Esophagus muscularis mucosa (tissue), 4 donors: ENCODE results near the gene TTLL3. TPM values are rescaled to one million over a fixed set of nuclear protein-coding genes. Genes with fewer than 3 reads are reported as not detected.
A peak's percentile ranks its signal among the peaks of the same experiment; 100 is the strongest.

ENCODE experiments used
- DNase-seq: peaks from one replicate; pipeline ENCODE4 v3.0.0-alpha.2; 2017; ENCODE audit errors: extremely low spot score
- H3K27ac ChIP-seq, 4 donors: fragments of 200-600 bp; sonication (generic); replicated peaks in 1 of 4; 1 replicate in 3 of 4; 2 replicates in 1 of 4; pipeline ENCODE4 v1.5.1; 2016 to 2019; ENCODE audit warnings: mild to moderate bottlenecking in 1 of 4
- H3K27me3 ChIP-seq, 4 donors: fragments of 200-600 bp; sonication (generic); one replicate each; pipeline versions ENCODE4 v1.5.1 to v1.6.0; 2016 to 2019
- H3K36me3 ChIP-seq, 4 donors: fragments of 200-600 bp; sonication (generic); one replicate each; pipeline ENCODE4 v1.5.1; 2016 to 2019
- H3K4me1 ChIP-seq, 4 donors: fragments of 200-600 bp; sonication (generic); one replicate each; pipeline ENCODE4 v1.5.1; 2016 to 2019
- H3K4me3 ChIP-seq, 4 donors: fragments of 200-600 bp; sonication (generic); 1 replicate in 2 of 4; 2 replicates in 2 of 4; pipeline ENCODE4 v1.5.1; 2016 to 2019; ENCODE audit warnings: mild to moderate bottlenecking in 4 of 4, moderate library complexity in 1 of 4
- H3K9me3 ChIP-seq, 4 donors: fragments of 200-600 bp; sonication (generic); 1 replicate in 3 of 4; 2 replicates in 1 of 4; pipeline ENCODE4 v1.5.1; 2016 to 2019
- EP300 ChIP-seq: sonication (generic); formaldehyde crosslinking; IDR thresholded peaks from one replicate; pipeline ENCODE4 v1.6.1; 2017; ENCODE audit warnings: antibody characterized with exemption
- POLR2A ChIP-seq: fragments of 450-650 bp; IDR thresholded peaks from one replicate; pipeline ENCODE4 v1.6.1; 2017; ENCODE audit warnings: antibody characterized with exemption, moderate library complexity, mild to moderate bottlenecking, low read depth
- POLR2AphosphoS5 ChIP-seq, 2 donors: sonication (generic); formaldehyde crosslinking; IDR thresholded peaks; one replicate each; pipeline ENCODE4 v1.6.1; 2017; ENCODE audit warnings: antibody characterized with exemption in 2 of 2
- WGBS: methylation state at CpG from one replicate; pipeline ENCODE4 v1.1.5; 2018; 5-methylcytosine and 5-hydroxymethylcytosine counted together
- intact Hi-C: fragments of 100-400 bp; cut with DNase I; formaldehyde crosslinking; loops from one replicate; pipeline ENCODE4 v1.15.1; 2023
- total RNA-seq, 4 donors: library from RNA; depleted of rRNA; stranded (reverse); fragments of >200 nt; gene quantifications; one replicate each; pipeline versions ENCODE4 v1.1.0 to v1.2.1, GENCODE V29; 2016
- TF ChIP-seq, protein P1 (sequence below), 3 experiments: fragments of 200-600 bp in 2 of 3; fragments of 450-650 bp in 1 of 3; sonication (generic) in 2 of 3; IDR thresholded peaks; one replicate each; pipeline ENCODE4 v1.5.1; 2017 to 2019; ENCODE audit warnings: antibody characterized with exemption in 3 of 3, mild to moderate bottlenecking in 2 of 3, moderate library complexity in 1 of 3

The TTLL3 gene
- total RNA-seq, 4 donors from 2014 or later: 15.5 to 56.5 (median 25.6) TPM

DNA sequence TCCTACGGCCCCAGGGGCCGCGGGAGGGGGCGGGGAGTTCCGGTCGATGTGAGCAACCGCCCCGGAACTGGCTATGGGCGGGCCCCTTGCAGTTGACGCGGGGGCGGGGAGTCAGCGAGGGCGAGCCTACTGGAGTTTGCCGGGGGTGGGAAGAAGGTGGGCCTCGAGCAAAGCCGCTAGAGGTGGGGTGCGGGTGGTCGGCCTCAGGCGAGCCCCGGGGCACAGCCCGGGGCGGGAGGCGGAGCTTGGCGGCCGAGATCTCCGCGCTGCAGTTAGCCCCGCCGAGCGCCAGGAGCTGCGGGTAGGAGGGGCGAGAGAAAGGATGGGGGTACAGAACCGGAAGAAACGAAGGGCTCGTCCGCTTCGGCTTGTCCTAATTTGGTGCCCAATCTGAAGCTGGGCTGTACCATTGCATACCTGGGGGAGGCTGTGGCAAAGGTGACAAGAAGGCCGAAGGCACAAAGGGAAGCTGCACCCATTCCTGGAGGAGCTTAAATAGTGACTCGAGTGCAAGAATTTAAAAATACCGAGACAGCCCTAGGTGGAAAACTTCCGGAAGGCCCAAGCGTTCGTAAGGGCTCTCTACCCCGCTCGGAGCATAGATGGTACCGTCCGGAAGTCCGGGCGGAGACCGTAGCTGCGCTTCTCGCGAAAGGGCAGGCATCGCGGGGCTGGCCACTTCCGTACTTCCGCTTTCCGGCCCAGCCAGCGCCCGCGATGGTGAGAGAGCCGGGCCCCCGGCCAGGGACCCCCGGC is 17.5 kb upstream of the TTLL3 start, which contains the start of the genes ARPC4 and TADA3:
Gene ARPC4, plus strand, starts transcription at position 678 of the 756 bp plus-strand sequence. Its CDS starts 40 bp downstream, at position 718.
Gene TADA3, minus strand, starts transcription at position 69 of the 756 bp plus-strand sequence. CDS start 1,007 bp downstream, outside the sequence.
- TF ChIP-seq POLR2A (no peak), EP300 (no peak), POLR2AphosphoS5 (IDR thresholded peaks at IDR 0.05) (peak; percentile 79 to 89)
- TF ChIP-seq, protein P1, sequence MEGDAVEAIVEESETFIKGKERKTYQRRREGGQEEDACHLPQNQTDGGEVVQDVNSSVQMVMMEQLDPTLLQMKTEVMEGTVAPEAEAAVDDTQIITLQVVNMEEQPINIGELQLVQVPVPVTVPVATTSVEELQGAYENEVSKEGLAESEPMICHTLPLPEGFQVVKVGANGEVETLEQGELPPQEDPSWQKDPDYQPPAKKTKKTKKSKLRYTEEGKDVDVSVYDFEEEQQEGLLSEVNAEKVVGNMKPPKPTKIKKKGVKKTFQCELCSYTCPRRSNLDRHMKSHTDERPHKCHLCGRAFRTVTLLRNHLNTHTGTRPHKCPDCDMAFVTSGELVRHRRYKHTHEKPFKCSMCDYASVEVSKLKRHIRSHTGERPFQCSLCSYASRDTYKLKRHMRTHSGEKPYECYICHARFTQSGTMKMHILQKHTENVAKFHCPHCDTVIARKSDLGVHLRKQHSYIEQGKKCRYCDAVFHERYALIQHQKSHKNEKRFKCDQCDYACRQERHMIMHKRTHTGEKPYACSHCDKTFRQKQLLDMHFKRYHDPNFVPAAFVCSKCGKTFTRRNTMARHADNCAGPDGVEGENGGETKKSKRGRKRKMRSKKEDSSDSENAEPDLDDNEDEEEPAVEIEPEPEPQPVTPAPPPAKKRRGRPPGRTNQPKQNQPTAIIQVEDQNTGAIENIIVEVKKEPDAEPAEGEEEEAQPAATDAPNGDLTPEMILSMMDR (IDR thresholded peaks at IDR 0.05): peak in 2 of 3 experiments; percentile 22 to 26
- Histone ChIP-seq H3K36me3 (peaks cover 20 to 56% (median 39%) of the 10 kb centered on the region in 4 donors), H3K27ac (peak within 1 kb of the TSS; percentile 94 to 98 (median 97))

GRCh38 chr3:9793161-9793781 is 16.8 kb upstream of the TTLL3 start:
- peaks cover 22 to 56% (median 43%) of the 10 kb centered on the region in 4 donors for H3K36me3 ChIP-seq
- DNase-seq: no peak
- H3K4me3 ChIP-seq: peak overlapping the region; percentile 74 to 96 (median 92)
- WGBS: 0% methylated on average over 21 of the region's 23 CpGs
- H3K27ac ChIP-seq: peak overlapping the region; percentile 94 to 98 (median 97)
- no peaks in the 10 kb centered on the region for H3K9me3 ChIP-seq
- intact Hi-C loops: loop anchor here (5.0 kb wide), 2 partner anchors 41 to 76 kb away; no protein-coding TSS in a partner anchor
- no peaks in the 10 kb centered on the region for H3K27me3 ChIP-seq
- TF ChIP-seq EP300 (no peak), POLR2A (peak; percentile 70)
- H3K4me1 ChIP-seq: peaks cover 22 to 62% (median 50%) of the 10 kb centered on the region in 4 donors

More for the DNA sequence above, 17.5 kb upstream of the TTLL3 start, which contains the start of the genes ARPC4 and TADA3:
- 0% methylated on average over 14 of the region's 65 CpGs for WGBS
- peak within 1 kb of the TSS; percentile 74 to 96 (median 92) for H3K4me3 ChIP-seq
- intact Hi-C loops: loop anchor here (5.0 kb wide), 2 partner anchors 40 to 75 kb away; no protein-coding TSS in a partner anchor
- peak; percentile 98 for DNase-seq
- peaks cover 22 to 61% (median 50%) of the 10 kb centered on the region in 4 donors for H3K4me1 ChIP-seq
- no peaks in the 10 kb centered on the region for H3K9me3 ChIP-seq
- H3K27me3 ChIP-seq: no peaks in the 10 kb centered on the region

DNA sequence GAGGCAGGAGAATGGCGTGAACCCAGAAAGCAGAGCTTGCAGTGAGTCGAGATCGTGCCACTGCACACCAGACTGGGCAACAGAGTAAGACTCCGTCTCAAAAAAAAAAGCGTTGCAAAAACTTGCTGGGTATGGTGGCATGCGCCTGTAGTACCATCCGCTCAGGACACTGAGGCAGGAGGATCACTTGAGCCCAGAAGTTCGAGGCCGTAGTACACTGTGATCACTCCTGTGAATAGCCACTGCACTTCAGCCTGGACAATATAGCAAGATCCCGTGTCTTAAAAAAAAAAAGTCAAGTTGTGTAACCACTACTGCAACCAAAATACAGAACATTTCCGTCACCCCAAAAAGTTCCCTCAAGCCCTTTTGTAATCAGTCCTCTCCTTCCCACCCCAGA is 15.7 kb upstream of the TTLL3 start:
- Histone ChIP-seq H3K4me3 (peak overlapping the region in 1 of 4 donors; percentile 96), H3K9me3 (no peaks in the 10 kb centered on the region), H3K27me3 (no peaks in the 10 kb centered on the region), H3K4me1 (peaks cover 22 to 62% (median 50%) of the 10 kb centered on the region in 4 donors), H3K27ac (no peak overlapping the region), H3K36me3 (peaks cover 25 to 56% (median 46%) of the 10 kb centered on the region in 4 donors)
- no peak for DNase-seq
- TF ChIP-seq POLR2A (no peak), POLR2AphosphoS5 (IDR thresholded peaks at IDR 0.05) (no peak), EP300 (no peak)
- TF ChIP-seq, protein P1 (IDR thresholded peaks at IDR 0.05): no peak
- intact Hi-C loops: loop anchor here (5.0 kb wide), 2 partner anchors 42 to 77 kb away; no protein-coding TSS in a partner anchor
- WGBS: 91% methylated on average over 11 of the region's 11 CpGs

GRCh38 chr3:9795207-9795606 is 14.9 kb upstream of the TTLL3 start:
- WGBS: 71% methylated on average over 5 of the region's 5 CpGs
- no peaks in the 10 kb centered on the region for H3K9me3 ChIP-seq
- no peak overlapping the region for H3K4me3 ChIP-seq
- TF ChIP-seq EP300: no peak
- TF ChIP-seq POLR2AphosphoS5 (IDR thresholded peaks at IDR 0.05): no peak
- TF ChIP-seq POLR2A: no peak
- TF ChIP-seq, protein P1 (IDR thresholded peaks at IDR 0.05): no peak
- peaks cover 22 to 62% (median 50%) of the 10 kb centered on the region in 4 donors for H3K4me1 ChIP-seq
- no peak overlapping the region for H3K27ac ChIP-seq
- intact Hi-C loops: no loop called here
- DNase-seq: no peak
- peaks cover 29 to 56% (median 48%) of the 10 kb centered on the region in 4 donors for H3K36me3 ChIP-seq
- H3K27me3 ChIP-seq: no peaks in the 10 kb centered on the region
